ENCODE results near the gene RHBDL1.
A peak's percentile ranks its signal among the peaks of the same experiment; 100 is the strongest.

The RHBDL1 gene

GRCh38 chr16:660459-661183 is 14.8 kb upstream of the RHBDL1 start:
- Histone ChIP-seq H3K9ac (ENCODE audit: low read length) (no peak overlapping the region), H3K36me3 (ENCODE audit: low read length) (no peaks in the 10 kb centered on the region), H2AFZ (ENCODE audit: low read depth, low read length, severe bottlenecking) (no peak overlapping the region), H3K27ac (ENCODE audit: low read depth, low read length) (no peak overlapping the region), H3K4me3 (ENCODE audit: insufficient read depth, low read length, poor library complexity, severe bottlenecking) (no peak overlapping the region), H3K4me2 (ENCODE audit: low read depth, low read length, poor library complexity, severe bottlenecking) (no peak overlapping the region), H3K79me2 (ENCODE audit: insufficient read depth, low read length) (no peaks in the 10 kb centered on the region), H3K9me2 (replicated peaks; ENCODE audit: insufficient read depth, low read length) (no peaks in the 10 kb centered on the region), H3F3A (ENCODE audit: insufficient read depth) (no peaks in the 10 kb centered on the region), H3K9me3 (ENCODE audit: insufficient read depth, low read length) (no peaks in the 10 kb centered on the region), H4K20me1 (ENCODE audit: low read depth, low read length) (no peaks in the 10 kb centered on the region), H3K27me3 (ENCODE audit: low read length) (no peaks in the 10 kb centered on the region)
- TF ChIP-seq EZH2phosphoT487 (conservative IDR thresholded peaks at IDR 0.05; ENCODE audit: low read length): no peak
- no peak for TF ChIP-seq CTCF (IDR thresholded peaks at IDR 0.05; ENCODE audit: insufficient read depth, low read length, poor library complexity, severe bottlenecking)

- no peak overlapping the region for H3K4me3 ChIP-seq (ENCODE audit: insufficient read depth, low read length, poor library complexity, severe bottlenecking)
- TF ChIP-seq EZH2phosphoT487 (conservative IDR thresholded peaks at IDR 0.05; ENCODE audit: low read length): no peak
- no peak for TF ChIP-seq CTCF (IDR thresholded peaks at IDR 0.05; ENCODE audit: insufficient read depth, low read length, poor library complexity, severe bottlenecking)
Observed at GRCh38 chr16:661184-661821, 14.2 kb upstream of the RHBDL1 start.

GRCh38 chr16:662095-662494 is 13.4 kb upstream of the RHBDL1 start:
- H3K9me2 ChIP-seq (replicated peaks; ENCODE audit: insufficient read depth, low read length): no peaks in the 10 kb centered on the region
- H3K4me2 ChIP-seq (ENCODE audit: low read depth, low read length, poor library complexity, severe bottlenecking): no peak overlapping the region
- H3K36me3 ChIP-seq (ENCODE audit: low read length): no peaks in the 10 kb centered on the region
- H3K4me3 ChIP-seq (ENCODE audit: insufficient read depth, low read length, poor library complexity, severe bottlenecking): no peak overlapping the region
- H2AFZ ChIP-seq (ENCODE audit: low read depth, low read length, severe bottlenecking): no peak overlapping the region
- no peaks in the 10 kb centered on the region for H3K27me3 ChIP-seq (ENCODE audit: low read length)
- no peaks in the 10 kb centered on the region for H3K79me2 ChIP-seq (ENCODE audit: insufficient read depth, low read length)
- TF ChIP-seq EZH2phosphoT487 (conservative IDR thresholded peaks at IDR 0.05; ENCODE audit: low read length) (no peak), CTCF (IDR thresholded peaks at IDR 0.05; ENCODE audit: insufficient read depth, low read length, poor library complexity, severe bottlenecking) (no peak)
- H3K27ac ChIP-seq (ENCODE audit: low read depth, low read length): no peak overlapping the region
- no peaks in the 10 kb centered on the region for H3F3A ChIP-seq (ENCODE audit: insufficient read depth)
- no peaks in the 10 kb centered on the region for H4K20me1 ChIP-seq (ENCODE audit: low read depth, low read length)
- no peak overlapping the region for H3K9ac ChIP-seq (ENCODE audit: low read length)
- no peaks in the 10 kb centered on the region for H3K9me3 ChIP-seq (ENCODE audit: insufficient read depth, low read length)

More at GRCh38 chr16:661184-661821, 14.2 kb upstream of the RHBDL1 start:
- no peak overlapping the region for H3K27ac ChIP-seq (ENCODE audit: low read depth, low read length)
- no peaks in the 10 kb centered on the region for H3K9me3 ChIP-seq (ENCODE audit: insufficient read depth, low read length)
- no peak overlapping the region for H2AFZ ChIP-seq (ENCODE audit: low read depth, low read length, severe bottlenecking)
- H3K4me2 ChIP-seq (ENCODE audit: low read depth, low read length, poor library complexity, severe bottlenecking): peak overlapping the region; percentile 12
- H3K36me3 ChIP-seq (ENCODE audit: low read length): no peaks in the 10 kb centered on the region
- no peaks in the 10 kb centered on the region for H4K20me1 ChIP-seq (ENCODE audit: low read depth, low read length)
- no peak overlapping the region for H3K9ac ChIP-seq (ENCODE audit: low read length)
- H3K79me2 ChIP-seq (ENCODE audit: insufficient read depth, low read length): no peaks in the 10 kb centered on the region
- H3F3A ChIP-seq (ENCODE audit: insufficient read depth): no peaks in the 10 kb centered on the region
- H3K9me2 ChIP-seq (replicated peaks; ENCODE audit: insufficient read depth, low read length): no peaks in the 10 kb centered on the region
- no peaks in the 10 kb centered on the region for H3K27me3 ChIP-seq (ENCODE audit: low read length)

All from SU-DHL-6 (cell line).